ENCODE measurements around the gene TCF25. TPM values are rescaled to one million over a fixed set of nuclear protein-coding genes. Genes with fewer than 3 reads are reported as not detected.

Gene TCF25
- total RNA-seq, 1 donor from 2014 or later: 272 TPM

- peaks cover 8% of the 10 kb centered on the region for H3K4me1 Mint-ChIP-seq (ENCODE audit: low read depth, unreplicated experiment)
- H3K9me3 Mint-ChIP-seq (ENCODE audit: unreplicated experiment): peaks cover 14% of the 10 kb centered on the region
- peaks cover 18% of the 10 kb centered on the region for H3K27me3 Mint-ChIP-seq (ENCODE audit: unreplicated experiment)
- peak overlapping the region; percentile 84 for H3K4me3 Mint-ChIP-seq (ENCODE audit: unreplicated experiment)
- H3K27ac Mint-ChIP-seq (ENCODE audit: unreplicated experiment): peak overlapping the region; percentile 33
- TF ChIP-seq, protein P1, sequence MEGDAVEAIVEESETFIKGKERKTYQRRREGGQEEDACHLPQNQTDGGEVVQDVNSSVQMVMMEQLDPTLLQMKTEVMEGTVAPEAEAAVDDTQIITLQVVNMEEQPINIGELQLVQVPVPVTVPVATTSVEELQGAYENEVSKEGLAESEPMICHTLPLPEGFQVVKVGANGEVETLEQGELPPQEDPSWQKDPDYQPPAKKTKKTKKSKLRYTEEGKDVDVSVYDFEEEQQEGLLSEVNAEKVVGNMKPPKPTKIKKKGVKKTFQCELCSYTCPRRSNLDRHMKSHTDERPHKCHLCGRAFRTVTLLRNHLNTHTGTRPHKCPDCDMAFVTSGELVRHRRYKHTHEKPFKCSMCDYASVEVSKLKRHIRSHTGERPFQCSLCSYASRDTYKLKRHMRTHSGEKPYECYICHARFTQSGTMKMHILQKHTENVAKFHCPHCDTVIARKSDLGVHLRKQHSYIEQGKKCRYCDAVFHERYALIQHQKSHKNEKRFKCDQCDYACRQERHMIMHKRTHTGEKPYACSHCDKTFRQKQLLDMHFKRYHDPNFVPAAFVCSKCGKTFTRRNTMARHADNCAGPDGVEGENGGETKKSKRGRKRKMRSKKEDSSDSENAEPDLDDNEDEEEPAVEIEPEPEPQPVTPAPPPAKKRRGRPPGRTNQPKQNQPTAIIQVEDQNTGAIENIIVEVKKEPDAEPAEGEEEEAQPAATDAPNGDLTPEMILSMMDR (IDR thresholded peaks at IDR 0.05; ENCODE audit: partially characterized antibody, unreplicated experiment): no peak
- no peak for DNase-seq
- peaks cover 4% of the 10 kb centered on the region for H3K36me3 Mint-ChIP-seq (ENCODE audit: unreplicated experiment)
These were observed 76.4 kb downstream of the TCF25 start for GRCh38 chr16:89949756-89950155.

- no peak for DNase-seq
These were observed 78.1 kb downstream of the TCF25 start for GRCh38 chr16:89951509-89951908.

DNA sequence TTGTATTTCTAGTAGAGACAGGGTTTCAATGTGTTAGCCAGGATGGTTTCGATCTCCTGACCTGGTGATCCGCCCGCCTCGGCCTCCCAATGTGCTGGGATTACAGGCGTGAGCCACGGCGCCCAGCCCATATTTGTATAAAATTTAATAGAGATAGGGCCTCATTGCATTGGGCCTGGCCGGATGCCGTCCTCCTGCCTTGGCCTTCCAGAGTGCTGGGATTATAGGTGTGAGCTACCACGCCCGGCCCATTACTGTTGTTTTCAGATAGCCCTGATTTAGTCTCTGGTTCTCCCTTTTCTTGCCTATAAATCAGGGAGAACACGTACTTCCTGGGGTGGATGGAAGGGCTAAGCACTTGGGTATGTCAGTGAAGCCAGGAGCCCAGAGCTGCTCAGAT, 78.7 kb downstream of the TCF25 start:
- Mint-ChIP-seq H3K27me3 (ENCODE audit: unreplicated experiment) (peaks cover 20% of the 10 kb centered on the region), H3K9me3 (ENCODE audit: unreplicated experiment) (peaks cover 9% of the 10 kb centered on the region), H3K4me3 (ENCODE audit: unreplicated experiment) (no peak overlapping the region), H3K36me3 (ENCODE audit: unreplicated experiment) (no peaks in the 10 kb centered on the region), H3K4me1 (ENCODE audit: low read depth, unreplicated experiment) (peaks cover 14% of the 10 kb centered on the region), H3K27ac (ENCODE audit: unreplicated experiment) (no peak overlapping the region)
- TF ChIP-seq, protein P1 (IDR thresholded peaks at IDR 0.05; ENCODE audit: partially characterized antibody, unreplicated experiment): no peak
- DNase-seq: no peak

More at GRCh38 chr16:89951509-89951908, 78.1 kb downstream of the TCF25 start:
- TF ChIP-seq, protein P1 (IDR thresholded peaks at IDR 0.05; ENCODE audit: partially characterized antibody, unreplicated experiment): no peak
- H3K9me3 Mint-ChIP-seq (ENCODE audit: unreplicated experiment): peaks cover 9% of the 10 kb centered on the region
- peaks cover 14% of the 10 kb centered on the region for H3K4me1 Mint-ChIP-seq (ENCODE audit: low read depth, unreplicated experiment)
- no peak overlapping the region for H3K27ac Mint-ChIP-seq (ENCODE audit: unreplicated experiment)
- no peak overlapping the region for H3K4me3 Mint-ChIP-seq (ENCODE audit: unreplicated experiment)
- peaks cover 20% of the 10 kb centered on the region for H3K27me3 Mint-ChIP-seq (ENCODE audit: unreplicated experiment)
- no peaks in the 10 kb centered on the region for H3K36me3 Mint-ChIP-seq (ENCODE audit: unreplicated experiment)

- Mint-ChIP-seq H3K27ac (ENCODE audit: unreplicated experiment) (no peak overlapping the region), H3K4me1 (ENCODE audit: low read depth, unreplicated experiment) (peaks cover 15% of the 10 kb centered on the region), H3K4me3 (ENCODE audit: unreplicated experiment) (no peak overlapping the region), H3K9me3 (ENCODE audit: unreplicated experiment) (peaks cover 5% of the 10 kb centered on the region), H3K36me3 (ENCODE audit: unreplicated experiment) (no peaks in the 10 kb centered on the region), H3K27me3 (ENCODE audit: unreplicated experiment) (peaks cover 14% of the 10 kb centered on the region)
- no peak for DNase-seq
- TF ChIP-seq, protein P1 (IDR thresholded peaks at IDR 0.05; ENCODE audit: partially characterized antibody, unreplicated experiment): no peak
These were observed 79.2 kb downstream of the TCF25 start for GRCh38 chr16:89952551-89952950.

- Mint-ChIP-seq H3K9me3 (ENCODE audit: unreplicated experiment) (peaks cover 7% of the 10 kb centered on the region), H3K36me3 (ENCODE audit: unreplicated experiment) (no peaks in the 10 kb centered on the region), H3K4me3 (ENCODE audit: unreplicated experiment) (no peak overlapping the region), H3K27ac (ENCODE audit: unreplicated experiment) (no peak overlapping the region), H3K27me3 (ENCODE audit: unreplicated experiment) (peaks cover 19% of the 10 kb centered on the region), H3K4me1 (ENCODE audit: low read depth, unreplicated experiment) (peaks cover 22% of the 10 kb centered on the region)
- DNase-seq: no peak
- TF ChIP-seq, protein P1 (IDR thresholded peaks at IDR 0.05; ENCODE audit: partially characterized antibody, unreplicated experiment): no peak
These were observed 80.4 kb downstream of the TCF25 start for GRCh38 chr16:89953671-89954406.
